Stimulated activated CD8-positive, alpha-beta memory T cell treated with anti-CD3 and anti-CD28 coated beads, Interleukin-7, amount 100 ng/mL, for 4 hours (primary cell): ENCODE measurements around the gene FGG.

Experiments used
- DNase-seq, 2 donors: peaks; one replicate each; pipeline ENCODE4 v3.0.0-alpha.2; 2020; ENCODE audit warnings: low read depth in 2 of 2

Gene FGG

GRCh38 chr4:154586296-154587033 is 26.0 kb downstream of the FGG start:
- no peak for DNase-seq

DNA sequence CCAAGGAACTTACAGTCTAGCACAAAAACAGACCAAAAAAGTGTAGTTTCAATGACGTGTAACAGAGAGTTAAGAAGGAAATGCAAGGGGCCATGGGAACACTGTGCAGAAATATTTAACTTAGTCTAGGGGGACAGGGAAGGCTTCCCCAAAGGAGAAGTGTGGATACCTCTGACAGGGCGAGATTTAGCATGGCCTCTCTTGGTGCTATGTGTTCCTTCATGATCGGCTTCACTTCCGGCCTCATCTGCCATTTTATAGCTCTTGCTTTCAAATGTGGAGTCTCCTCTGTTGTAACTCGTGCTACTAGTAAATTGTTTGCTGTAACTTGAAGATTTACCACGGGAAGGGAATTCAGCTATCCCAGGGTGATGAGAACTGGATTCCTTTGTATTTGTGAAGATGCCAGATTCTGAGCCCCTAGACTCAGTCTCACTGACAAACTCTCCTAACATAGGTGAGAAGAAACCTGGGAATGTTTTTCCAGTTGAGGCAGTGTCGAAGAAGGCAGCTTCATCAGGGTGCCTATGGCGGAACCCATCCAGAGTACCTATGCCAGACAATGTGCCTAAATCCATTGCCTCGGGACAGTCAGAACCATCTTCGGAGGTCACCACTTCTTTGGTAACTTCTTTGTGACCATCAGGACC is 27.0 kb downstream of the FGG start:
- DNase-seq: no peak

- no peak for DNase-seq
These were observed 28.2 kb downstream of the FGG start for GRCh38 chr4:154584259-154584658.

DNA sequence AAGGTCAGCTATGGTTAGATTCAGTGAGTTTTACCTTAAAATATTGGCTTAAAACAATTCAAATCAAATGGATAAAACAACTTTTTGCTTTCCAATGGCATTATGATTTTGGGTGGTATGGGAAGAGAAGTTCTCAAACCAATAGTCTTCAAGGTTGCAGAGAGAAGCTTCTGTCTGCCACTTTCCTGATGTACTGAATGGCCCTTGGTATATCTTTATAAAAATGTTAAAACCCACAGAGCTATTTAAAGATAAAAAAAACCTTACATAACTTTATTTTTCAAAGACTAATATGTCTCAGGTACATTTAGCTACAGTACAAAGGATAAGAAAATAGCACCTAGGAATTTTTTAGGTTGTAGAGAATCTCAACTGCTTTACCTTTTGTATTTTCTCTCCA is 28.8 kb downstream of the FGG start:
- no peak for DNase-seq

- DNase-seq: no peak
These were observed 29.2 kb downstream of the FGG start for GRCh38 chr4:154583230-154583629.

DNA sequence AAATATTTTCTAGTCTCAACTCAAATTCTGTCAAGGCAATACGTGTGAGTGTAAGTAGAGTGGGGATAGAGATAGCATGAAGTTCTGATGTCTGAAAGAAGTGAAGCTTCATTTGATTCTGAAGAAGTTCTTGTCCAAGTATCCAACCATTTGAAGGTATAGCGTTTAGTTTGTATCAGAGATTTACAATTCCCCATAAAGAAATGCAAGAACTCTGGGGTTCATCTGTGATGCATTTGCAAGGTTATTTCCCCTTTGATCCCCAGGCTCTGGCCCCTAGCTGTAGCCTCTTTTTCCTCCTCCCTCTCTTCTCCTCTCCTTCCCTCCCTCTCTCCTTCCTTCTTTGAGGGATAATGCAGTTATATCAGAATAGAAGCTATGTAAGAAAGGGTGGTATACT is 29.7 kb downstream of the FGG start:
- no peak for DNase-seq

- no peak for DNase-seq
These were observed 32.5 kb downstream of the FGG start for GRCh38 chr4:154579927-154580326.

DNA sequence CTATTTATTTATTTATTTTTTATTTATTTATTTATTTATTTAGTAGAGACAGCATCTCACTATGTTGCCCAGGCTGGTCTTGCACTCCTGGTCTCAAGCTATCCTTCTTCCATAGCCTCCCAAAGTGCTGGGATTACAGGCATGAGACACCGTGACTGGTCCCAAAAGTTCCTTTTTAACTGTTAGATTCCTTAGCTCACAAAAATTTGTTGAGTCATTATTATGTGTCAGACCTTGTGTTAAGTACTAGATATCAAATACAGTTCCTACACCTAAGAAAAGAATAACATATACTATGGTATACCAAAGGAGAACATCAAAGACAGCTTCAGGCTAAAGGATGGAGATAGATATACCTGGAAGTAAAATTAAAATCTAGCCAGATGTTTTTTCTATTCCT is 33.5 kb downstream of the FGG start:
- no peak for DNase-seq

GRCh38 chr4:154577324-154577723 is 35.1 kb downstream of the FGG start:
- DNase-seq: no peak

DNA sequence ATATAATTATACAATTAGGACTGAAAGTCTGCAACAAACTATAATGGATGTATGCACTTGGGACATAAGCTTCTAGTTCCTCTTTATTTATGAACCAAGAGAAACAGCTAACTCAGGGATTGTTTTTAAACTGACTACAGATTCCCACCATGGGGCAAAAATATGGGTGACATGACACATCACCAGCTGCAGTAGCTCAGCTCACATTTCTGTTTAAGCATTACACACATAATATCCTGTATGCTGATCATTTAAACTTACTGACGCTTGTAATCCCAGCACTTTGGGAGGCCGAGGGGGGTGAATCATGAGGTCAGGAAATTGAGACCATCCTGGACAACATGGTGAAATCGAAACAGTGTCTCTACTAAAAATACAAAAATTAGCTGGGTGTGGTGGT is 38.1 kb downstream of the FGG start:
- DNase-seq: no peak

DNA sequence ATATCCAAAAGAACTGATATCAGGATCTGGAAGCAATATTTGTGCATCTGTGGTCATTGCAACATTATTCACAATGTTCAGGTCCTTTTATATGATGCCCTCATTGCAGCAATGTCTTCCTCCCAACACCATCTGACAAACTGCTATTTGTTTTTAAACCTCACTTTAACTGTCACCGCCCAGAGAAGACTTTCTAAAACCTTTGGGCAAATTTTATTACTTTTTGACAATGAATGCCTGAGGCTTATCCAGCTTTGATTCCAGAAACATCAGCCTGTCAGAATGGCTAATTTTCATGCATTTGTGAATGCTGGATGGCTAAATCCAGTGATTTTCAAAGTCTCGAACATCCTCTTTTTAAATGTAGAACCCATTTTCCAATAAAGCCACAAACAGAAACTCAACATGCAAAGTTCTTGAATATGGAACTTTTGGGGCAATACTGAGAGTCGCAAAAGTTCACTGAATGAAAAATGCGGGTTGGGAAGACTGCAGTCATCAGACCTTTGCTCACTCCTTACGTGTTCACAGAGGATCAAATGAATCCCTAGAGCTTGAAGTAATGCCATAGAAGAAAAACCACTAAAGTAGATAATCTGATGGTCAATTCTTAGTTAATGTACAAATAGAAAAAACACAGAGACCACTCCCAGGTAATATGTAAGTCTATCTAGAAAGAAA is 39.1 kb downstream of the FGG start:
- DNase-seq: no peak

DNA sequence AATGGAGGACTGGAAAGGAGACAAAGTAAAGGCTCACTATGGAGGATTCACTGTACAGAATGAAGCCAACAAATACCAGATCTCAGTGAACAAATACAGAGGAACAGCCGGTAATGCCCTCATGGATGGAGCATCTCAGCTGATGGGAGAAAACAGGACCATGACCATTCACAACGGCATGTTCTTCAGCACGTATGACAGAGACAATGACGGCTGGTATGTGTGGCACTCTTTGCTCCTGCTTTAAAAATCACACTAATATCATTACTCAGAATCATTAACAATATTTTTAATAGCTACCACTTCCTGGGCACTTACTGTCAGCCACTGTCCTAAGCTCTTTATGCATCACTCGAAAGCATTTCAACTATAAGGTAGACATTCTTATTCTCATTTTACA is 42.9 kb downstream of the FGG start:
- DNase-seq: no peak

DNA sequence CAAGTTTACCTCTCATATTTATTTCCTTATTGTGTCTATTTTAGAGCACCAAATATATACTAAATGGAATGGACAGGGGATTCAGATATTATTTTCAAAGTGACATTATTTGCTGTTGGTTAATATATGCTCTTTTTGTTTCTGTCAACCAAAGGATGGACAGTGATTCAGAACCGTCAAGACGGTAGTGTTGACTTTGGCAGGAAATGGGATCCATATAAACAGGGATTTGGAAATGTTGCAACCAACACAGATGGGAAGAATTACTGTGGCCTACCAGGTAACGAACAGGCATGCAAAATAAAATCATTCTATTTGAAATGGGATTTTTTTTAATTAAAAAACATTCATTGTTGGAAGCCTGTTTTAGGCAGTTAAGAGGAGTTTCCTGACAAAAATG is 43.4 kb downstream of the FGG start:
- no peak for DNase-seq

DNA sequence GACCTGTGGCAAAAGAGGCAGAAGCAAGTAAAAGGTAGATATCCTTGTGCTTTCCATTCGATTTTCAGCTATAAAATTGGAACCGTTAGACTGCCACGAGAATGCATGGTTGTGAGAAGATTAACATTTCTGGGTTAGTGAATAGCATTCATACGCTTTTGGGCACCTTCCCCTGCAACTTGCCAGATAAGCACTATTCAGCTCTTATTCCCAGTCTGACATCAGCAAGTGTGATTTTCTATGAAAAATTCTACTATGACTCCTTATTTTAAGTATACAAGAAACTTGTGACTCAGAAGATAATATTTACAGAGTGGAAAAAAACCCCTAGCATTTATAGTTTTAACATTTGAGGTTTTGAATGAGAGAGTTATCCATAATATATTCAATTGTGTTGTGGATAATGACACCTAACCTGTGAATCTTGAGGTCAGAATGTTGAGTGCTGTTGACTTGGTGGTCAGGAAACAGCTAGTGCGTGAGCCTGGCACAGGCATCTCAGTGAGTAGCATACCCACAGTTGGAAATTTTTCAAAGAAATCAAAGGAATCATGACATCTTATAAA is 45.7 kb downstream of the FGG start:
- DNase-seq: no peak

DNA sequence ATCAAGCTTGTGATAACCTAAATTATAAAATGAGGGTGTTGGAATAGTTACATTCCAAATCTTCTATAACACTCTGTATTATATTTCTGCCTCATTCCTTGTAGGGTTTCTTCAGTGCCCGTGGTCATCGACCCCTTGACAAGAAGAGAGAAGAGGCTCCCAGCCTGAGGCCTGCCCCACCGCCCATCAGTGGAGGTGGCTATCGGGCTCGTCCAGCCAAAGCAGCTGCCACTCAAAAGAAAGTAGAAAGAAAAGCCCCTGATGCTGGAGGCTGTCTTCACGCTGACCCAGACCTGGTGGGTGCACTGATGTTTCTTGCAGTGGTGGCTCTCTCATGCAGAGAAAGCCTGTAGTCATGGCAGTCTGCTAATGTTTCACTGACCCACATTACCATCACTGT is 46.8 kb downstream of the FGG start:
- DNase-seq: no peak

DNA sequence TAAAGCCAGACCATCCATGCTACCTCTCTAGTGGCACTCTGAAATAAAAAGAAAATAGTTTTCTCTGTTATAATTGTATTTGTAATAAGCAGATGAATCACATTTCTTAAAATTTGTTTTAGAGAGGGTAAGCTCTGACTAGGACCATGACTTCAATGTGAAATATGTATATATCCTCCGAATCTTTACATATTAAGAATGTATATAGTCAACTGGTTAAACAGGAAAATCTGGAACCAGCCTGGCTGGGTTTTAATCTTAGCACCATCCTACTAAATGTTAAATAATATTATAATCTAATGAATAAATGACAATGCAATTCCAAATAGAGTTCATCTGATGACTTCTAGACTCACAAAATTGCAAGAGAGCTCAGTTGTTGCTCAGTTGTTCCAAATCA is 48.1 kb downstream of the FGG start:
- DNase-seq: no peak

GRCh38 chr4:154562697-154563254 is 49.7 kb downstream of the FGG start, which contains the start of gene FGB:
Gene FGB (plus strand): TSS chr4:154563011. CDS start chr4:154563019, 8 bp downstream.
- no peak for DNase-seq

GRCh38 chr4:154560824-154561231 is 51.6 kb downstream of the FGG start:
- no peak for DNase-seq

DNA sequence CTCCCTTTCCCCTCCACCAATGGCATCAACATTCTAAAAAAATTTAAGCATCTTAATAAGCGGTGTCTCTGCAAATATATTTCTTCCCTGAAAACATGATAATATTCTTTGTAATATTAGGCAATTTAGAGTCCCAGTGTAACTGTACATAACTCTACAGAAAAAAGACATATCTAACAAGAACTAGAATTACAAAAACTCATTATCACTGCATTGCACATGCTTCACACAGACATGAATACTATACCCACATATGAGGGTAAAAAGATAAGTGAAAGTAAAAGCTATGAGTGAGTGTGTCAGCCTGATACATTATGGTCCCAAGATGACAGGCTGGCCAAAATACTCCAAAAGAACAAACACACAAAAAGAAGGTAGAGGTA is 52.0 kb downstream of the FGG start:
- no peak for DNase-seq

- DNase-seq: no peak
These were observed 52.7 kb downstream of the FGG start for GRCh38 chr4:154559494-154560418.

GRCh38 chr4:154559141-154559493 is 53.3 kb downstream of the FGG start:
- no peak for DNase-seq
